GM12892 (cell line): ENCODE measurements around the gene C3orf85.

ENCODE experiments used
- POLR2A ChIP-seq: IDR thresholded peaks from 2 replicates; pipeline ENCODE4 v1.6.1; 2011; ENCODE audit warnings: low read depth, low read length, control low read depth
- POLR2AphosphoS5 ChIP-seq: IDR thresholded peaks from 2 replicates; pipeline ENCODE4 v1.6.1; 2011; ENCODE audit warnings: low read depth, low read length, control low read depth

DNA sequence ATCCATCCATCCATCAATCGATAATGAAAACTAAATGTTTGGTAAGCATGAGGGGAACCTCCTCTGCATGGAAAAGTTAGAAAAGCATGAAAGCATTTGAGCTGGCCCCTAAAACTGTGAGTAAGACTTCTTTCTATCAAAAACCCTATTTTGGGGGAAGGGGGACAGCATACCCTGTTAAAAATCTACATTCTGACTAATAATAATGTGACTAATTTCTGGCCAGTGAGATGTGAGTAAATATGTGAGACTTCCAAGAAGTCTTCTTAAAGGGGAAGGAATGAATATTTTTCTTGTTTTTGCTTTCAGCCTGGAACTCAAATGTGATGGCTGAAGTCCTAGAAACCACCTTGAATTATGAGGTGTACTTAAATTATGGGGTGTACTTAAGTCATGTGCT is 54.9 kb downstream of the C3orf85 start:
- no peak for TF ChIP-seq POLR2AphosphoS5
- no peak for TF ChIP-seq POLR2A
